Fibroblast of skin of left biceps (primary cell): ENCODE data around the gene PCDHGA2.
"Not testable (repeated sequence)": the region's sequence is repeated elsewhere in the genome, so short reads cannot be mapped to it uniquely, and the experiment has no call there.

Experiments
- DNase-seq, 2 experiments: peaks; one replicate each; pipeline ENCODE4 v3.0.0-alpha.2; 2013; ENCODE audit warnings: low read depth in 2 of 2

The PCDHGA2 gene

GRCh38 chr5:141346017-141346416, 7.5 kb downstream of the PCDHGA2 start:
- DNase-seq, result not testable (repeated sequence)

- DNase-seq, result no peak
These were observed 11.5 kb downstream of the PCDHGA2 start, which contains the start of gene PCDHGB1 for GRCh38 chr5:141349917-141350619. Gene PCDHGB1 (plus strand): TSS chr5:141350099. CDS start chr5:141350261, 162 bp downstream.

- DNase-seq, result no peak
These were observed 13.0 kb downstream of the PCDHGA2 start for GRCh38 chr5:141351591-141351990.

- DNase-seq, result no peak
These were observed 16.4 kb downstream of the PCDHGA2 start, which contains the start of gene PCDHGA4 for GRCh38 chr5:141354900-141355469. Gene PCDHGA4 (plus strand): TSS chr5:141355021. CDS start chr5:141355108, 87 bp downstream.

GRCh38 chr5:141355641-141356040, 17.1 kb downstream of the PCDHGA2 start:
- no peak for DNase-seq

- no peak for DNase-seq
These were observed 17.6 kb downstream of the PCDHGA2 start for GRCh38 chr5:141356133-141356532.

GRCh38 chr5:141356950-141357349, 18.4 kb downstream of the PCDHGA2 start:
- DNase-seq, result no peak

GRCh38 chr5:141359790-141360426, 21.3 kb downstream of the PCDHGA2 start, which contains the start of gene PCDHGB2:
Gene PCDHGB2 (plus strand): TSS chr5:141359994. CDS start chr5:141360136, 142 bp downstream.
- DNase-seq, result no peak

GRCh38 chr5:141360685-141361084, 22.1 kb downstream of the PCDHGA2 start:
- DNase-seq, result no peak

GRCh38 chr5:141362719-141363118, 24.2 kb downstream of the PCDHGA2 start:
- no peak for DNase-seq

GRCh38 chr5:141363952-141364660, 25.5 kb downstream of the PCDHGA2 start, which contains the start of gene PCDHGA5:
Gene PCDHGA5 (plus strand): TSS chr5:141364162. CDS start chr5:141364331, 169 bp downstream.
- no peak for DNase-seq

GRCh38 chr5:141366016-141366896, 27.7 kb downstream of the PCDHGA2 start:
- no peak for DNase-seq

- DNase-seq, result no peak
These were observed 31.7 kb downstream of the PCDHGA2 start, which contains the start of gene PCDHGB3 for GRCh38 chr5:141369994-141370848. Gene PCDHGB3 (plus strand): TSS chr5:141370242. CDS start chr5:141370395, 153 bp downstream.

GRCh38 chr5:141371572-141372475, 33.3 kb downstream of the PCDHGA2 start:
- DNase-seq, result no peak

GRCh38 chr5:141373673-141374317, 35.2 kb downstream of the PCDHGA2 start, which contains the start of gene PCDHGA6:
Gene PCDHGA6 (plus strand): TSS chr5:141373891. CDS start chr5:141374084, 193 bp downstream.
- no peak for DNase-seq

GRCh38 chr5:141374627-141375026, 36.1 kb downstream of the PCDHGA2 start:
- no peak for DNase-seq

GRCh38 chr5:141375444-141376155, 37.0 kb downstream of the PCDHGA2 start:
- not testable (repeated sequence) for DNase-seq
